H1 (cell line): ENCODE results near the gene ANKS1B. TPM values are rescaled to one million over a fixed set of nuclear protein-coding genes. Genes with fewer than 3 reads are reported as not detected.

Source experiments
- CTCF ChIA-PET: fragments of 300-600 bp; sonication (Branson Sonifier 250); formaldehyde crosslinking; loops from one replicate; lab custom pipeline; 2021; ENCODE audit not compliant: partially characterized antibody; lab: Charles Lee
- POLR2A ChIA-PET: fragments of 300-600 bp; sonication (Branson Sonifier 250); formaldehyde crosslinking; loops from one replicate; lab custom pipeline; 2021; ENCODE audit warnings: inconsistent platforms; ENCODE audit not compliant: partially characterized antibody; lab: Charles Lee
- DNase-seq, 2 experiments: peaks; one replicate each; pipeline versions ENCODE4 v3.0.0 to v3.0.0-alpha.2; 2010 to 2022; ENCODE audit warnings: low spot score in 2 of 2, low read depth in 1 of 2, mixed read lengths in 1 of 2
- FAIRE-seq: peaks from 2 replicates; lab custom pipeline; 2011; peaks lifted over from hg19 to GRCh38; lab: Jason Lieb, UNC
- H2AFZ ChIP-seq: 2 replicates; pipeline ENCODE4 v1.8.1; 2012; ENCODE audit warnings: low read length, inconsistent platforms
- H2AK5ac ChIP-seq: 2 replicates; pipeline ENCODE4 v1.6.1; 2013; ENCODE audit warnings: low read depth, low read length
- H2BK120ac ChIP-seq: replicated peaks from 2 replicates; pipeline ENCODE3; 2013; ENCODE audit warnings: low read depth, low read length, inconsistent platforms
- H2BK12ac ChIP-seq: 2 replicates; pipeline ENCODE4 v1.6.1; 2013; ENCODE audit warnings: low read depth, low read length
- H2BK15ac ChIP-seq: 2 replicates; pipeline ENCODE4 v1.6.1; 2013; ENCODE audit warnings: low read length
- H2BK20ac ChIP-seq: 2 replicates; pipeline ENCODE4 v1.6.1; 2013; ENCODE audit warnings: low read length
- H2BK5ac ChIP-seq: 2 replicates; pipeline ENCODE4 v1.6.1; 2013; ENCODE audit warnings: low read depth, low read length
- H3K14ac ChIP-seq: 2 replicates; pipeline ENCODE4 v1.6.1; 2013; ENCODE audit warnings: inconsistent platforms; ENCODE audit not compliant: insufficient read length
- H3K18ac ChIP-seq: 2 replicates; pipeline ENCODE4 v1.6.1; 2013; ENCODE audit warnings: low read length; ENCODE audit errors: extremely low read depth
- H3K23ac ChIP-seq: 2 replicates; pipeline ENCODE4 v1.6.1; 2013; ENCODE audit warnings: inconsistent platforms; ENCODE audit not compliant: insufficient read length
- H3K23me2 ChIP-seq: 2 replicates; pipeline ENCODE4 v1.6.1; 2013; ENCODE audit warnings: low read depth, low read length
- H3K27ac ChIP-seq: 2 replicates; pipeline ENCODE4 v1.6.1; 2011; ENCODE audit warnings: low read depth, low read length, inconsistent platforms
- H3K27me3 ChIP-seq, 4 experiments: replicated peaks in 1 of 4; 1 replicate in 1 of 4; 2 replicates in 3 of 4; pipeline versions ENCODE4 v1.6.1 to v1.8.1; 2011 to 2013; ENCODE audit warnings: low read length in 3 of 4, mild to moderate bottlenecking in 3 of 4, inconsistent platforms in 2 of 4, mixed read lengths in 2 of 4, moderate library complexity in 1 of 4; ENCODE audit not compliant: control insufficient read depth in 3 of 4, insufficient read depth in 3 of 4; ENCODE audit errors: extremely low read depth in 1 of 4
- H3K36me3 ChIP-seq, 4 experiments: 2 replicates each; pipeline versions ENCODE4 v1.6.1 to v1.8.1; 2011 to 2013; ENCODE audit warnings: mild to moderate bottlenecking in 4 of 4, low read length in 3 of 4, moderate library complexity in 2 of 4, control low read depth in 1 of 4, inconsistent platforms in 1 of 4; ENCODE audit not compliant: insufficient read depth in 4 of 4, control insufficient read depth in 2 of 4
- H3K4ac ChIP-seq: replicated peaks from 2 replicates; pipeline ENCODE3; 2013; ENCODE audit warnings: low read length, low read depth, mixed read lengths, inconsistent platforms; ENCODE audit not compliant: insufficient read length
- H3K4me1 ChIP-seq, 4 experiments: replicated peaks in 1 of 4; 1 replicate in 1 of 4; 2 replicates in 3 of 4; pipeline versions ENCODE4 v1.6.1 to v1.8.1; 2011 to 2013; ENCODE audit warnings: low read length in 3 of 4, inconsistent platforms in 2 of 4, mixed read lengths in 1 of 4; ENCODE audit not compliant: insufficient read depth in 4 of 4, control insufficient read depth in 3 of 4
- H3K4me2 ChIP-seq, 2 experiments: 2 replicates each; pipeline versions ENCODE4 v1.6.1 to v1.8.1; 2011 to 2013; ENCODE audit warnings: low read depth in 2 of 2, low read length in 2 of 2, control low read depth in 1 of 2, inconsistent platforms in 1 of 2, mild to moderate bottlenecking in 1 of 2; ENCODE audit not compliant: insufficient read depth in 1 of 2
- H3K4me3 ChIP-seq, 4 experiments: fragments of 200-600, 300-600 bp in 1 of 4; sonication (generic), shearing (Covaris generic), sonication (Bioruptor Twin) in 1 of 4; 2 replicates each; pipeline versions ENCODE4 v1.5.1 to v1.8.1; 2011 to 2016; ENCODE audit warnings: low read length in 4 of 4, low read depth in 3 of 4, control low read depth in 2 of 4, inconsistent platforms in 2 of 4, mild to moderate bottlenecking in 2 of 4, mixed read lengths in 1 of 4, moderate library complexity in 1 of 4; ENCODE audit not compliant: insufficient read depth in 2 of 4; ENCODE audit errors: extremely low read depth in 1 of 4
- H3K56ac ChIP-seq: replicated peaks from 2 replicates; pipeline ENCODE3; 2013; ENCODE audit warnings: low read depth, mild to moderate bottlenecking, mixed read lengths, low read length, inconsistent platforms; ENCODE audit not compliant: insufficient read length
- H3K79me1 ChIP-seq: 2 replicates; pipeline ENCODE4 v1.6.1; 2013; ENCODE audit warnings: low read depth, low read length, control low read depth
- H3K79me2 ChIP-seq, 2 experiments: 2 replicates each; pipeline versions ENCODE4 v1.6.1 to v1.8.1; 2012 to 2013; ENCODE audit warnings: low read length in 2 of 2, mild to moderate bottlenecking in 2 of 2, inconsistent platforms in 1 of 2; ENCODE audit not compliant: insufficient read depth in 2 of 2, control insufficient read depth in 1 of 2
- H3K9ac ChIP-seq, 4 experiments: replicated peaks in 1 of 4; 1 replicate in 1 of 4; 2 replicates in 3 of 4; pipeline versions ENCODE4 v1.6.1 to v1.8.1; 2011 to 2013; ENCODE audit warnings: low read depth in 3 of 4, low read length in 3 of 4, control low read depth in 2 of 4, mild to moderate bottlenecking in 2 of 4, moderate library complexity in 2 of 4, inconsistent platforms in 1 of 4; ENCODE audit errors: extremely low read depth in 1 of 4
- H3K9me3 ChIP-seq, 2 experiments: 2 replicates each; pipeline versions ENCODE4 v1.6.1 to v1.8.1; 2012 to 2013; ENCODE audit warnings: mild to moderate bottlenecking in 2 of 2, moderate library complexity in 2 of 2, control low read depth in 1 of 2, inconsistent platforms in 1 of 2, low read depth in 1 of 2, low read length in 1 of 2, mixed read lengths in 1 of 2; ENCODE audit not compliant: insufficient read depth in 2 of 2
- H4K20me1 ChIP-seq, 2 experiments: replicated peaks in 1 of 2; 2 replicates each; pipeline versions ENCODE3 to v1.8.1; 2011 to 2013; ENCODE audit warnings: inconsistent platforms in 2 of 2, low read length in 2 of 2, mild to moderate bottlenecking in 1 of 2; ENCODE audit not compliant: insufficient read depth in 2 of 2, control insufficient read depth in 1 of 2
- H4K5ac ChIP-seq: 2 replicates; pipeline ENCODE4 v1.6.1; 2013; ENCODE audit warnings: low read length, low read depth, mixed read lengths, inconsistent platforms; ENCODE audit not compliant: insufficient read length
- H4K8ac ChIP-seq: 2 replicates; pipeline ENCODE4 v1.8.0; 2013; ENCODE audit warnings: mild to moderate bottlenecking, moderate library complexity, low read length, inconsistent platforms; ENCODE audit not compliant: insufficient read depth; ENCODE audit errors: extremely low read depth
- H4K91ac ChIP-seq: replicated peaks from 2 replicates; pipeline ENCODE3; 2013; ENCODE audit warnings: low read length, mixed read lengths, inconsistent platforms; ENCODE audit not compliant: insufficient read length
- CTBP2 ChIP-seq: IDR thresholded peaks from 2 replicates; pipeline ENCODE4 v1.7.0; 2011; ENCODE audit warnings: borderline replicate concordance, mild to moderate bottlenecking, moderate library complexity, mixed read lengths, low read length; ENCODE audit not compliant: insufficient read depth, insufficient read length
- MAFK ChIP-seq: IDR thresholded peaks from 2 replicates; pipeline ENCODE4 v1.6.1; 2012; ENCODE audit warnings: low read depth, mild to moderate bottlenecking, improper control_type of control experiment, low read length
- POU5F1 ChIP-seq: IDR thresholded peaks from 2 replicates; pipeline ENCODE4 v1.6.1; 2011; ENCODE audit warnings: low read depth, mild to moderate bottlenecking, low read length, moderate library complexity
- RAD21 ChIP-seq, 2 experiments: IDR thresholded peaks in 1 of 2; conservative IDR thresholded peaks in 1 of 2; 2 replicates each; pipeline ENCODE4 v1.6.1; 2011; ENCODE audit warnings: low read depth in 2 of 2, low read length in 2 of 2, improper control_type of control experiment in 1 of 2, inconsistent platforms in 1 of 2, mild to moderate bottlenecking in 1 of 2, moderate library complexity in 1 of 2
- SIX5 ChIP-seq: IDR thresholded peaks from 2 replicates; pipeline ENCODE4 v1.6.1; 2011; ENCODE audit warnings: mild to moderate bottlenecking, low read depth, low read length
- SP2 ChIP-seq: IDR thresholded peaks from 2 replicates; pipeline ENCODE4 v1.6.1; 2012; ENCODE audit warnings: mild to moderate bottlenecking, low read length, inconsistent platforms
- TAF7 ChIP-seq: optimal IDR thresholded peaks from 2 replicates; pipeline ENCODE3; 2011; ENCODE audit warnings: low read depth, mild to moderate bottlenecking, inconsistent platforms, low read length, moderate library complexity, borderline replicate concordance
- WGBS, 2 experiments: shearing (Covaris generic) in 1 of 2; methylation state at CpG; one replicate each; pipeline versions ENCODE4 v1.1.6 to v1.1.7; 2013 to 2015; ENCODE audit warnings: low lambda C conversion rate in 2 of 2, mixed read lengths in 2 of 2, inconsistent platforms in 1 of 2, low coverage in 1 of 2, missing lambda C conversion rate in 1 of 2; ENCODE audit not compliant: insufficient replicate concordance in 2 of 2, insufficient coverage in 1 of 2, insufficient read length in 1 of 2; ENCODE audit errors: extremely low coverage in 1 of 2, missing lambda C conversion rate in 1 of 2; 5-methylcytosine and 5-hydroxymethylcytosine counted together
- polyA plus RNA-seq, 7 experiments: library from polyadenylated mRNA; depleted of rRNA in 3 of 7; stranded (reverse) in 5 of 7; unstranded in 2 of 7; fragments of >200 nt in 5 of 7; fragments of 200-250 nt in 2 of 7; gene quantifications; 1 replicate in 5 of 7; 2 replicates in 1 of 7; 4 replicates in 1 of 7; pipeline versions ENCODE4 v1.2.1 to v1.2.3, GENCODE V29; 2011 to 2013; ENCODE audit warnings: missing spikeins in 2 of 7, mixed read lengths in 2 of 7
- total RNA-seq: library from RNA; stranded (reverse); fragmentation: NEBNext Ultra II Directional; extraction: Animal tissue kit (Norgen Biotek cat#: 25700); gene quantifications from 2 replicates; pipeline ENCODE4 v1.2.1, GENCODE V29; 2021
- TF ChIP-seq, protein P1 (sequence below), 3 experiments: IDR thresholded peaks; 1 replicate in 2 of 3; 2 replicates in 1 of 3; pipeline versions ENCODE4 v1.5.1 to v1.6.1; 2011; ENCODE audit warnings: low read length in 3 of 3, mild to moderate bottlenecking in 3 of 3, inconsistent platforms in 2 of 3, low read depth in 1 of 3, moderate library complexity in 1 of 3; ENCODE audit not compliant: insufficient read depth in 1 of 3; ENCODE audit errors: control extremely low read depth in 1 of 3

The ANKS1B gene
- total and polyA plus RNA-seq, 2 of the 8 experiments (the other 6 are each of a cell fraction or from before 2014, with no cell fraction given), result 2.7 to 6.1 TPM

- Histone ChIP-seq H2BK12ac (no peak overlapping the region), H3K36me3 (no peaks in the 10 kb centered on the region), H3K23ac (no peak overlapping the region), H3K56ac (no peak overlapping the region), H3K23me2 (no peaks in the 10 kb centered on the region), H4K20me1 (no peaks in the 10 kb centered on the region), H3K9me3 (no peaks in the 10 kb centered on the region), H3K79me2 (no peaks in the 10 kb centered on the region), H2BK5ac (no peak overlapping the region), H3K18ac (no peak overlapping the region), H2BK120ac (no peak overlapping the region), H3K79me1 (no peaks in the 10 kb centered on the region), H3K4me3 (no peak overlapping the region), H3K14ac (no peak overlapping the region), H4K8ac (no peak overlapping the region), H3K27me3 (peaks cover 0 to 1% (median 0%) of the 10 kb centered on the region in 4 experiments; a peak in 1 of 7 replicates), H2BK15ac (no peak overlapping the region), H3K27ac (no peak overlapping the region), H2AK5ac (no peak overlapping the region), H4K91ac (no peak overlapping the region), H3K4me1 (no peaks in the 10 kb centered on the region), H3K4me2 (no peak overlapping the region), H3K4ac (no peak overlapping the region), H2BK20ac (no peak overlapping the region), H2AFZ (no peak overlapping the region), H3K9ac (no peak overlapping the region), H4K5ac (no peak overlapping the region)
- FAIRE-seq, result no peak
- no peak for DNase-seq
- 94% methylated on average over 2 of the region's 2 CpGs; no CpG with 5 or more reads in 1 of the 2 experiments for WGBS, 2 experiments
- ChIA-PET POLR2A (no interaction called here), CTCF (no interaction called here)
- TF ChIP-seq TAF7 (no peak), SIX5 (no peak), RAD21 (IDR thresholded peaks at IDR 0.05 in 1 of 2, conservative IDR thresholded peaks at IDR 0.05 in 1 of 2; ENCODE audit: low read depth in 2 of 2, low read length in 2 of 2) (peak; percentile 13 to 16; a peak in 2 of 4 replicates), SP2 (no peak), MAFK (no peak), CTBP2 (no peak), POU5F1 (no peak)
- TF ChIP-seq, protein P1, sequence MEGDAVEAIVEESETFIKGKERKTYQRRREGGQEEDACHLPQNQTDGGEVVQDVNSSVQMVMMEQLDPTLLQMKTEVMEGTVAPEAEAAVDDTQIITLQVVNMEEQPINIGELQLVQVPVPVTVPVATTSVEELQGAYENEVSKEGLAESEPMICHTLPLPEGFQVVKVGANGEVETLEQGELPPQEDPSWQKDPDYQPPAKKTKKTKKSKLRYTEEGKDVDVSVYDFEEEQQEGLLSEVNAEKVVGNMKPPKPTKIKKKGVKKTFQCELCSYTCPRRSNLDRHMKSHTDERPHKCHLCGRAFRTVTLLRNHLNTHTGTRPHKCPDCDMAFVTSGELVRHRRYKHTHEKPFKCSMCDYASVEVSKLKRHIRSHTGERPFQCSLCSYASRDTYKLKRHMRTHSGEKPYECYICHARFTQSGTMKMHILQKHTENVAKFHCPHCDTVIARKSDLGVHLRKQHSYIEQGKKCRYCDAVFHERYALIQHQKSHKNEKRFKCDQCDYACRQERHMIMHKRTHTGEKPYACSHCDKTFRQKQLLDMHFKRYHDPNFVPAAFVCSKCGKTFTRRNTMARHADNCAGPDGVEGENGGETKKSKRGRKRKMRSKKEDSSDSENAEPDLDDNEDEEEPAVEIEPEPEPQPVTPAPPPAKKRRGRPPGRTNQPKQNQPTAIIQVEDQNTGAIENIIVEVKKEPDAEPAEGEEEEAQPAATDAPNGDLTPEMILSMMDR (IDR thresholded peaks at IDR 0.05; ENCODE audit: control extremely low read depth in 1 of 3, insufficient read depth in 1 of 3, low read depth in 1 of 3, low read length in 3 of 3), result peak in 1 of 3 experiments; percentile 12; a peak in 2 of 4 replicates
Measured at GRCh38 chr12:99810718-99811593, 173.8 kb downstream of the ANKS1B start.
